GM21529 (cell line): ENCODE data around the gene BAIAP2.

Source experiments
- ATAC-seq: cut with Tn5 transposase; IDR thresholded peaks from one replicate; pipeline ENCODE4 v1.9.1; 2021; ENCODE audit not compliant: unreplicated experiment

BAIAP2 gene

GRCh38 chr17:81154961-81155360 lies 120.0 kb downstream of the BAIAP2 start:
- no peak for ATAC-seq

GRCh38 chr17:81156866-81157805 lies 122.2 kb downstream of the BAIAP2 start:
- no peak for ATAC-seq

GRCh38 chr17:81157848-81158687 lies 123.1 kb downstream of the BAIAP2 start:
- ATAC-seq: no peak

- no peak for ATAC-seq
Observed at GRCh38 chr17:81158688-81159590, 124.0 kb downstream of the BAIAP2 start.

- no peak for ATAC-seq
Observed at GRCh38 chr17:81159611-81160265, 124.8 kb downstream of the BAIAP2 start.

- ATAC-seq: no peak
Observed at GRCh38 chr17:81160306-81160705, 125.4 kb downstream of the BAIAP2 start.

GRCh38 chr17:81160747-81161453 lies 125.9 kb downstream of the BAIAP2 start:
- ATAC-seq: no peak

GRCh38 chr17:81161536-81161935 lies 126.6 kb downstream of the BAIAP2 start:
- ATAC-seq: no peak

GRCh38 chr17:81161972-81162371 lies 127.0 kb downstream of the BAIAP2 start:
- no peak for ATAC-seq

GRCh38 chr17:81162491-81162890 lies 127.5 kb downstream of the BAIAP2 start:
- no peak for ATAC-seq

GRCh38 chr17:81163051-81163695 lies 128.2 kb downstream of the BAIAP2 start:
- ATAC-seq: no peak

GRCh38 chr17:81163703-81164370 lies 128.9 kb downstream of the BAIAP2 start:
- no peak for ATAC-seq

GRCh38 chr17:81164371-81165245 lies 129.7 kb downstream of the BAIAP2 start:
- ATAC-seq: no peak

- ATAC-seq: no peak
Observed at GRCh38 chr17:81165246-81166032, 130.5 kb downstream of the BAIAP2 start, which contains the start of gene PVALEF. PVALEF (plus strand) TSS chr17:81165507; CDS start chr17:81181227, 15,720 bp downstream.

GRCh38 chr17:81166033-81166492 lies 131.1 kb downstream of the BAIAP2 start, which contains the start of gene AATK:
AATK (minus strand) TSS chr17:81166221; CDS start chr17:81165992, 229 bp downstream.
- ATAC-seq: no peak
